Measurements from ENCODE around the gene MANEA.
"Not testable (repeated sequence)": the region's sequence is repeated elsewhere in the genome, so short reads cannot be mapped to it uniquely, and the experiment has no call there.

The MANEA gene

GRCh38 chr6:95545686-95546085 is 31.6 kb upstream of the MANEA start:
- H3K4me3 ChIP-seq (ENCODE audit: low read depth, low read length) = no peak overlapping the region
- TF ChIP-seq, protein P1, sequence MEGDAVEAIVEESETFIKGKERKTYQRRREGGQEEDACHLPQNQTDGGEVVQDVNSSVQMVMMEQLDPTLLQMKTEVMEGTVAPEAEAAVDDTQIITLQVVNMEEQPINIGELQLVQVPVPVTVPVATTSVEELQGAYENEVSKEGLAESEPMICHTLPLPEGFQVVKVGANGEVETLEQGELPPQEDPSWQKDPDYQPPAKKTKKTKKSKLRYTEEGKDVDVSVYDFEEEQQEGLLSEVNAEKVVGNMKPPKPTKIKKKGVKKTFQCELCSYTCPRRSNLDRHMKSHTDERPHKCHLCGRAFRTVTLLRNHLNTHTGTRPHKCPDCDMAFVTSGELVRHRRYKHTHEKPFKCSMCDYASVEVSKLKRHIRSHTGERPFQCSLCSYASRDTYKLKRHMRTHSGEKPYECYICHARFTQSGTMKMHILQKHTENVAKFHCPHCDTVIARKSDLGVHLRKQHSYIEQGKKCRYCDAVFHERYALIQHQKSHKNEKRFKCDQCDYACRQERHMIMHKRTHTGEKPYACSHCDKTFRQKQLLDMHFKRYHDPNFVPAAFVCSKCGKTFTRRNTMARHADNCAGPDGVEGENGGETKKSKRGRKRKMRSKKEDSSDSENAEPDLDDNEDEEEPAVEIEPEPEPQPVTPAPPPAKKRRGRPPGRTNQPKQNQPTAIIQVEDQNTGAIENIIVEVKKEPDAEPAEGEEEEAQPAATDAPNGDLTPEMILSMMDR (IDR thresholded peaks at IDR 0.05; ENCODE audit: low read depth, low read length, missing control alignments) = no peak
- DNase-seq (ENCODE audit: low read depth) = no peak

- no peak overlapping the region for H3K4me3 ChIP-seq (ENCODE audit: low read depth, low read length)
- TF ChIP-seq, protein P1 (IDR thresholded peaks at IDR 0.05; ENCODE audit: low read depth, low read length, missing control alignments) = no peak
- no peak for DNase-seq (ENCODE audit: low read depth)
Observed at GRCh38 chr6:95546148-95546547, 31.2 kb upstream of the MANEA start.

GRCh38 chr6:95547043-95547442 is 30.3 kb upstream of the MANEA start:
- H3K4me3 ChIP-seq (ENCODE audit: low read depth, low read length) = no peak overlapping the region
- no peak for DNase-seq (ENCODE audit: low read depth)
- TF ChIP-seq, protein P1 (IDR thresholded peaks at IDR 0.05; ENCODE audit: low read depth, low read length, missing control alignments) = no peak

DNA sequence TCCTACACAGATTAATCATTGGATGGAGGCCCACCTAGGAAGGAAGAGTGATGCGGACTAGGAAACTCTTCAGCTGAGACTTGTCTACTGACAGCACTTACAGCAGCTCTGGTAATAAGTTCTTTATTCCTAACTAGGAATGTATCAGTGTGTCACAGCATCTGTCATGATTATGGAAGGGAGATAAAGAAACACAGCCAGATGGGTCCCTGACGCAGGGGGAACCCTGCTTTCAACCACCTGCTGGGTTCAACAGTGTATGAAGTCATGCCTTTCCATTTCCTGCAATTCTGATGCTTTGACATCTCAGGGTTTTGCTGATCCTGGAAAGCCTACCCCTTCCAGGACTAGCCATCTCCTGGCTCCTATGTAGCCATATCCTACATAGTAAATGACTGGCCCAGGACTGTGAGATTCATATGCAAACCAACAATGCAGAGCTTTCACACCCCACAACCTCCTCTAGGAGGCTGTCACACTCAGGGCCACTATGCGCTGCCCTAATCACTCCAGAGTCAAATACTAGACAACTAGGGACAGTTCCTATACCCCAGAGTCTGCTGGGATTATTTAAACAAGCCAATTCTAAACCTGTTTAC is 29.0 kb upstream of the MANEA start:
- TF ChIP-seq, protein P1 (IDR thresholded peaks at IDR 0.05; ENCODE audit: low read depth, low read length, missing control alignments) = no peak

GRCh38 chr6:95551678-95552324 is 25.5 kb upstream of the MANEA start:
- no peak for DNase-seq (ENCODE audit: low read depth)
- no peak overlapping the region for H3K4me3 ChIP-seq (ENCODE audit: low read depth, low read length)
- TF ChIP-seq, protein P1 (IDR thresholded peaks at IDR 0.05; ENCODE audit: low read depth, low read length, missing control alignments) = no peak

More for the DNA sequence above, 29.0 kb upstream of the MANEA start:
- no peak overlapping the region for H3K4me3 ChIP-seq (ENCODE audit: low read depth, low read length)
- DNase-seq (ENCODE audit: low read depth) = no peak

GRCh38 chr6:95553880-95554279 is 23.5 kb upstream of the MANEA start:
- no peak overlapping the region for H3K4me3 ChIP-seq (ENCODE audit: low read depth, low read length)
- DNase-seq (ENCODE audit: low read depth) = no peak
- TF ChIP-seq, protein P1 (IDR thresholded peaks at IDR 0.05; ENCODE audit: low read depth, low read length, missing control alignments) = no peak

GRCh38 chr6:95560956-95561355 is 16.4 kb upstream of the MANEA start:
- H3K4me3 ChIP-seq (ENCODE audit: low read depth, low read length); DNase-seq (ENCODE audit: low read depth): not testable (repeated sequence)

Measured in GM12864 (cell line).